ENCODE results near the gene SLC8B1.

The SLC8B1 gene

DNA sequence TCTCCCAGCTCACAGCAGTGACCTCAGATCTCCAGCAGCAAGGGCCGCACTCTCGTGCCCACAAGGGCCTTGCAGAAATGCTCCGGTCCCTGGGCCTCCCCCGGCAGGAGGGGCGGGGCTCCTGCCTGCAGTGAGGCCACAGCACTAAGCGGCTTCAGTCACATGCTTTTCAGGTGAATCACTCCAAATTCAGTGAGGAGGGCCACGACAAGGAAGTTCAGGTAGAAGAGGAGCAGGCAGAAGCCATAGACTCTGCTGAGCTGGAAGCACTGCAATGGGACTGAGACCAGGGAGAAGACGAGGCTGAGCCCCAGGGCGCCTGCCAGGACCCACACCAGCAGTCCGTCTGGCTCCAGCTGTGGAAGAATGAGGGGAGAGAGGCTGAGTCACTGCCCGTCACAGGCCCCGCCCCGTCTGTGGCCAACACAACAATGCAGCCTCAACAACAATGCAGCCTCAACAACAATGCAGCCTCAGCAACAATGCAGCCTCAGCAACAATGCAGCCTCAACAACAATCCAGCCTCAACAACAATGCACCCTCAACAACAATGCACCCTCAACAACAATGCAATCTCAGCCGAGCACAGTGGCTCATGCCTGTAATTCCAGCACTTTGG is 35.2 kb downstream of the SLC8B1 start:
- DNase-seq: peak; percentile 77 to 85
- Histone ChIP-seq H3K27ac (ENCODE audit: low read depth, low read length) (peak overlapping the region; percentile 83), H2AK5ac (ENCODE audit: low read length) (no peak overlapping the region), H3K36me3 (ENCODE audit: control insufficient read depth in 1 of 2, insufficient read depth in 2 of 2, low read length in 2 of 2) (peaks cover 8 to 13% of the 10 kb centered on the region in 2 experiments), H3K9me3 (ENCODE audit: insufficient read depth, low read depth, low read length) (no peaks in the 10 kb centered on the region), H2BK12ac (ENCODE audit: low read length) (peak overlapping the region; percentile 93), H2BK5ac (ENCODE audit: low read depth, low read length, poor library complexity) (peak overlapping the region; percentile 83), H3K4ac (ENCODE audit: low read depth, low read length) (peak overlapping the region; percentile 49), H3K14ac (ENCODE audit: low read length) (peak overlapping the region; percentile 78), H4K91ac (ENCODE audit: low read depth, low read length) (peak overlapping the region; percentile 96), H2AFZ (ENCODE audit: insufficient read depth, low read length, poor library complexity) (peak overlapping the region; percentile 64), H3K27me3 (ENCODE audit: insufficient read depth, low read length) (no peaks in the 10 kb centered on the region), H4K8ac (ENCODE audit: low read depth, low read length) (peak overlapping the region; percentile 66), H3K23ac (ENCODE audit: low read length) (no peak overlapping the region), H3K4me1 (ENCODE audit: control insufficient read depth in 1 of 2, insufficient read depth in 2 of 2, low read length in 2 of 2) (peaks cover 18 to 20% of the 10 kb centered on the region in 2 experiments), H3K18ac (ENCODE audit: low read length) (peak overlapping the region; percentile 79), H3K4me3 (ENCODE audit: low read depth, low read length) (no peak overlapping the region), H2BK120ac (ENCODE audit: insufficient read depth, low read length, poor library complexity) (peak overlapping the region; percentile 91), H3K79me2 (ENCODE audit: control insufficient read depth, insufficient read depth, low read length, poor library complexity) (peaks cover 6% of the 10 kb centered on the region), H3K79me1 (ENCODE audit: low read length) (peaks cover 10% of the 10 kb centered on the region), H4K12ac (ENCODE audit: low read depth, low read length) (no peak overlapping the region), H3K4me2 (ENCODE audit: low read length) (peak overlapping the region; percentile 13), H3K9ac (ENCODE audit: low read length) (no peak overlapping the region)
- no CpG with 5 or more reads among the region's 14 CpGs for WGBS (ENCODE audit: extremely low coverage, insufficient coverage, insufficient read length)

DNA sequence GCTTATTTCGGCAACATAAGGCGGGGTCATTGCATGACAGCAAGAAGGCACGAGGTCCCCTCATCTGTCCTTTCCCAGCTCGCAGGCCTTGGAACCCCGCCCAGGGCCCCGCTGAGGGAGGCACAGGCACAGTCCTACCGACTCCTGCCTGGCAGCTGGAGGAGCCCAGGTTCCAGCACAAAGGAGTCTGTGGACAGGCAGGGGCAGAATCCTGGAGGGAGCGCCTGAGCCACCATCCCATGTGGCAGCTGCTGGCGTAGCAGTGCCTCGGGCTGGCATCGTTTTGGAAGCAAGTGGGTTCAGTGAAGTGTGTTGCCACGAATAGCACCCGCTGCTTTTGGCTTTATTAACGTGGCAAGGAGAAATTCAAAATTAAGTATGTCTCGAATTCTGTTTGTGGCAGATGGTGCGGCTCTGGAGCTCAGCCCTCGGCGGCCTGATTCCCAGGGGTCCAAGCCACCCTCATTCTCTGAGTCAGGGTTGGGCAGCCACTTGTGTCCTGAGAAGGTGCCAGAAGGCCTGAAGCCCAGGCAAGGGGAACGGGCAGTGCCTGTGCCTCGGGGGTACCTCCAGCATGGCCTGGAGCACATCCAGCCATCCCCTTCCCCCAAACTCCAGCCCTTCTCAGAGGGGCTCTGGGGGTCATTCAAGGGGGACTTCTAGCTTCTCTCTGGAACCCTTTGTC is 35.9 kb downstream of the SLC8B1 start:
- Histone ChIP-seq H3K27me3 (ENCODE audit: insufficient read depth, low read length) (no peaks in the 10 kb centered on the region), H3K36me3 (ENCODE audit: control insufficient read depth in 1 of 2, insufficient read depth in 2 of 2, low read length in 2 of 2) (peaks cover 9 to 13% of the 10 kb centered on the region in 2 experiments), H3K4ac (ENCODE audit: low read depth, low read length) (peak overlapping the region; percentile 49), H4K8ac (ENCODE audit: low read depth, low read length) (peak overlapping the region; percentile 66), H3K79me1 (ENCODE audit: low read length) (peaks cover 10% of the 10 kb centered on the region), H3K79me2 (ENCODE audit: control insufficient read depth, insufficient read depth, low read length, poor library complexity) (peaks cover 6% of the 10 kb centered on the region), H2AK5ac (ENCODE audit: low read length) (peak overlapping the region; percentile 99), H3K27ac (ENCODE audit: low read depth, low read length) (peak overlapping the region; percentile 83), H2BK5ac (ENCODE audit: low read depth, low read length, poor library complexity) (peak overlapping the region; percentile 83), H3K14ac (ENCODE audit: low read length) (peak overlapping the region; percentile 78), H4K91ac (ENCODE audit: low read depth, low read length) (peak overlapping the region; percentile 96), H3K9me3 (ENCODE audit: insufficient read depth, low read depth, low read length) (no peaks in the 10 kb centered on the region), H3K4me1 (ENCODE audit: control insufficient read depth in 1 of 2, insufficient read depth in 2 of 2, low read length in 2 of 2) (peaks cover 18 to 20% of the 10 kb centered on the region in 2 experiments), H3K18ac (ENCODE audit: low read length) (peak overlapping the region; percentile 79), H3K4me3 (ENCODE audit: low read depth, low read length) (no peak overlapping the region), H4K12ac (ENCODE audit: low read depth, low read length) (peak overlapping the region; percentile 50), H3K4me2 (ENCODE audit: low read length) (peak overlapping the region; percentile 13), H2BK12ac (ENCODE audit: low read length) (peak overlapping the region; percentile 93), H2AFZ (ENCODE audit: insufficient read depth, low read length, poor library complexity) (peak overlapping the region; percentile 64), H2BK120ac (ENCODE audit: insufficient read depth, low read length, poor library complexity) (peak overlapping the region; percentile 91), H3K9ac (ENCODE audit: low read length) (no peak overlapping the region), H3K23ac (ENCODE audit: low read length) (no peak overlapping the region)
- no CpG with 5 or more reads among the region's 20 CpGs for WGBS (ENCODE audit: extremely low coverage, insufficient coverage, insufficient read length)
- DNase-seq: no peak

DNA sequence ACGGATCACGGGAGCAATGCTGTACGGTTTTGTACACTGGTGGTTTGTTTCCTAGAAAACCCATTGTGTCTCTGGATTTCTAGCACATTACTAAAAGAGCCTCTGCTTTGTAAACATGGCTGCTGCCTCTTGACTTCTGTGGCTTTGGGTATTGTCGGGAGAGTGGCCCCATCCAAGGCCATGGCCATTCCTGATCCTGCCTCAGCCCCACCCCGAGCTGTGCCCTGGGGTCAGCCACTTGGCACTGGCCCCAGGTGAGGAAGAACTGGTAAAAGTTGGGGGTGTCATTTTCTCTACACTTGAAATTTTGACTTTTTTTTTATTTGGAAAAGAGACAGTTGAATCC is 36.5 kb downstream of the SLC8B1 start:
- peaks cover 10% of the 10 kb centered on the region for H3K79me1 ChIP-seq (ENCODE audit: low read length)

DNA sequence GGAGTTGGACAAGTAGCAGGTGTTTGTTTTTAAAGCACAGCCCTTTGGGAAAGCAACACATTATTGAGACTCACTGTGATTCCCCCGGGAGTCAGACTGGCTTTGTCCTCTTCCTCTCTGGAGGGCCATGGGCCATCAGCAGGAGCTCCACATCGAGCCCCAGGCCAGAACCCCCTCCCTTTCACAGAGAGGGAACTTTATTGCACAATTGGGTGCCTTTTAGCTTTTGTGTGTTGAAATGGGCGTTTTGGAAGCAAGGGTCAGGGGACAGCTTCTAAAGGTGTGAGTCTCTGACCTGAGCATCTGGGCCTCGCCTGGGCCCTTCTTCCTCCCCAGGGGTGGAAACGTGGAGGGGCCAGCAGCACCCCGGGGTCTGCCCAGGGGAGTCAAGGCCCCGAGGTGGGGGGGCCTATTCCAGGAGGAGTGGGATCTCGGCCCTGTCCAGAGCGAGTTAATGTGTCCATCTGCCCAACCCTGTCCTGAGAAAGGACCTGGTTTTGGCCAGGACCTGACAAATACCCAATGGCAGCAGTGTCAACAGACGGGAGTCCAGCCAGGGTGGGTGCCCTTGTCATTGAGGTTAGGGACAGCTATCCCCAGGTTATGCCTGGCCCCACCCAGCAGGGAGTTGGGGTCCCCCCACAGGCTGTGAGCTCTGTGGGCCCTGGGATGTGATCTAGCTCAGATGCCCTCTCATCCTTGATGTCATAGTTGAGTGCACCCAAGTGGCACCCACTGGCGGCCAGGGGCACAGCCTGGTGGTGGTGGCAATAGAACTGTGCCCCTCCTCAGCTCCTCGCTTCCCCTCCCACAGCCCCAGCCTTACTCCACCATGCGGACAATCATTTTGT is 37.1 kb downstream of the SLC8B1 start:
- Histone ChIP-seq H3K9me3 (ENCODE audit: insufficient read depth, low read depth, low read length) (no peaks in the 10 kb centered on the region), H3K14ac (ENCODE audit: low read length) (peak overlapping the region; percentile 11), H3K27me3 (ENCODE audit: insufficient read depth, low read length) (no peaks in the 10 kb centered on the region), H3K27ac (ENCODE audit: low read depth, low read length) (no peak overlapping the region), H2BK12ac (ENCODE audit: low read length) (peak overlapping the region; percentile 59), H3K18ac (ENCODE audit: low read length) (no peak overlapping the region), H3K4me1 (ENCODE audit: control insufficient read depth in 1 of 2, insufficient read depth in 2 of 2, low read length in 2 of 2) (peaks cover 18 to 20% of the 10 kb centered on the region in 2 experiments), H3K4me2 (ENCODE audit: low read length) (no peak overlapping the region), H3K4me3 (ENCODE audit: low read depth, low read length) (no peak overlapping the region), H3K4ac (ENCODE audit: low read depth, low read length) (no peak overlapping the region), H2AFZ (ENCODE audit: insufficient read depth, low read length, poor library complexity) (no peak overlapping the region), H4K91ac (ENCODE audit: low read depth, low read length) (no peak overlapping the region), H3K23ac (ENCODE audit: low read length) (no peak overlapping the region), H3K79me1 (ENCODE audit: low read length) (peaks cover 10% of the 10 kb centered on the region), H3K9ac (ENCODE audit: low read length) (no peak overlapping the region), H2BK5ac (ENCODE audit: low read depth, low read length, poor library complexity) (no peak overlapping the region), H3K36me3 (ENCODE audit: control insufficient read depth in 1 of 2, insufficient read depth in 2 of 2, low read length in 2 of 2) (peaks cover 12 to 18% of the 10 kb centered on the region in 2 experiments), H4K12ac (ENCODE audit: low read depth, low read length) (no peak overlapping the region), H3K79me2 (ENCODE audit: control insufficient read depth, insufficient read depth, low read length, poor library complexity) (peaks cover 6% of the 10 kb centered on the region), H4K8ac (ENCODE audit: low read depth, low read length) (no peak overlapping the region), H2BK120ac (ENCODE audit: insufficient read depth, low read length, poor library complexity) (no peak overlapping the region), H2AK5ac (ENCODE audit: low read length) (peak overlapping the region; percentile 13)
- WGBS (ENCODE audit: extremely low coverage, insufficient coverage, insufficient read length): no CpG with 5 or more reads among the region's 13 CpGs
- no peak for DNase-seq

More for the DNA sequence above, 36.5 kb downstream of the SLC8B1 start:
- no peaks in the 10 kb centered on the region for H3K9me3 ChIP-seq (ENCODE audit: insufficient read depth, low read depth, low read length)
- H2BK120ac ChIP-seq (ENCODE audit: insufficient read depth, low read length, poor library complexity): peak overlapping the region; percentile 53
- H3K4me1 ChIP-seq (ENCODE audit: control insufficient read depth in 1 of 2, insufficient read depth in 2 of 2, low read length in 2 of 2): peaks cover 18 to 20% of the 10 kb centered on the region in 2 experiments
- no peak overlapping the region for H3K27ac ChIP-seq (ENCODE audit: low read depth, low read length)
- no peak overlapping the region for H3K4me3 ChIP-seq (ENCODE audit: low read depth, low read length)
- no peak overlapping the region for H4K12ac ChIP-seq (ENCODE audit: low read depth, low read length)
- DNase-seq: no peak
- H2BK12ac ChIP-seq (ENCODE audit: low read length): peak overlapping the region; percentile 67
- no peak overlapping the region for H3K9ac ChIP-seq (ENCODE audit: low read length)
- no peaks in the 10 kb centered on the region for H3K27me3 ChIP-seq (ENCODE audit: insufficient read depth, low read length)
- H2AK5ac ChIP-seq (ENCODE audit: low read length): peak overlapping the region; percentile 13
- no peak overlapping the region for H3K14ac ChIP-seq (ENCODE audit: low read length)
- no peak overlapping the region for H3K23ac ChIP-seq (ENCODE audit: low read length)
- WGBS (ENCODE audit: extremely low coverage, insufficient coverage, insufficient read length): no CpG with 5 or more reads among the region's 5 CpGs
- no peak overlapping the region for H2BK5ac ChIP-seq (ENCODE audit: low read depth, low read length, poor library complexity)
- H4K8ac ChIP-seq (ENCODE audit: low read depth, low read length): no peak overlapping the region
- H3K18ac ChIP-seq (ENCODE audit: low read length): no peak overlapping the region
- H3K4ac ChIP-seq (ENCODE audit: low read depth, low read length): no peak overlapping the region
- peaks cover 6% of the 10 kb centered on the region for H3K79me2 ChIP-seq (ENCODE audit: control insufficient read depth, insufficient read depth, low read length, poor library complexity)
- no peak overlapping the region for H4K91ac ChIP-seq (ENCODE audit: low read depth, low read length)
- no peak overlapping the region for H3K4me2 ChIP-seq (ENCODE audit: low read length)
- peaks cover 11 to 15% of the 10 kb centered on the region in 2 experiments for H3K36me3 ChIP-seq (ENCODE audit: control insufficient read depth in 1 of 2, insufficient read depth in 2 of 2, low read length in 2 of 2)
- no peak overlapping the region for H2AFZ ChIP-seq (ENCODE audit: insufficient read depth, low read length, poor library complexity)

Measured in trophoblast cell (in vitro differentiated cells and primary cell).